GM18873 (cell line): Measurements from ENCODE around the gene INKA1.

Source experiments
- ATAC-seq: cut with Tn5 transposase; IDR thresholded peaks from one replicate; pipeline ENCODE4 v1.9.1; 2021; ENCODE audit warnings: mild to moderate bottlenecking, moderate library complexity, moderate number of reproducible peaks; ENCODE audit not compliant: unreplicated experiment, low FRiP score

INKA1 gene

DNA sequence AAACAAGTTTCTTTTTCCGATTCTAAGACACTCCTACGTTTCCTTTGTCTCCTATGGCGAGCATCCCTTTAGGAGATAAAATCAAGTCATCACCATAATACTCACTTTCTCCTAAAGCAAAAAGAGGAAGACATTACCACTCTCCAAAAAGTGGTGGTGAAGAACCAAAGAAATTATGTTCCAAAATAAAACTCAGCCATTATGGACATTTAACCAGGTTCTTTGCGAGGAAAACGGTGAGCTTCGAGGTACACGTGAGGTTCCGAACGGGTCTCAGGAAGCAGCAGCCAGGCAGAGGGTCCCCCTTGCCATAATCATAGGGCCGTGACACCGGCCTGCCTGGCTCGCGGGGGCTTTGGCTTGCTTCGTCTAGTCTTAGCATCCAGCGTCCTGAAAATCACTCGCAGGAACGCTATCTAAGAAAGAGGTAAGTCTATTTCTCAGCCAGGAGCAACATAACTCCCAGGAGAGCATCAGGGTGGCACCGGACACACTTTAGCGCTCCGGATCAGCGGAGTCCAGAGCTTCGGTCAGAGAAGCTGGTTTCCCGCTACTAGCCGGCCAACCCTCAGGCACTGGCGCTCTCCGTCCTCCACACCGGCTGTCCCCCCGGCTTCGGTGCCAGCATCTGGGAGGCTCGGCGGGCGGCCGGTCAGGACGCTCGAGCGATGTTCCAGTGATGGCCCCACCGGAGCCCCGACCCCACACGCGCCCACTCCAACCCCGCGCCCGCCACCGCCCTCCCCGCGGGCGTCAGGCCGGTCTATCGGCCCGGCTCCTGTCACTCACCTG, 17.3 kb upstream of the INKA1 start:
- ATAC-seq: peak; percentile 15

- ATAC-seq: peak; percentile 98
Measured at GRCh38 chr3:49786357-49787181, 16.5 kb upstream of the INKA1 start, which contains the start of gene IP6K1. Gene IP6K1, minus strand, starts transcription at chr3:49786542. Its CDS starts 38,502 bp downstream, at chr3:49748040.

- ATAC-seq: no peak
Measured at GRCh38 chr3:49787182-49787464, 15.9 kb upstream of the INKA1 start.

GRCh38 chr3:49787536-49787935, 15.5 kb upstream of the INKA1 start:
- no peak for ATAC-seq

- ATAC-seq: no peak
Measured at GRCh38 chr3:49788056-49788455, 15.0 kb upstream of the INKA1 start.

DNA sequence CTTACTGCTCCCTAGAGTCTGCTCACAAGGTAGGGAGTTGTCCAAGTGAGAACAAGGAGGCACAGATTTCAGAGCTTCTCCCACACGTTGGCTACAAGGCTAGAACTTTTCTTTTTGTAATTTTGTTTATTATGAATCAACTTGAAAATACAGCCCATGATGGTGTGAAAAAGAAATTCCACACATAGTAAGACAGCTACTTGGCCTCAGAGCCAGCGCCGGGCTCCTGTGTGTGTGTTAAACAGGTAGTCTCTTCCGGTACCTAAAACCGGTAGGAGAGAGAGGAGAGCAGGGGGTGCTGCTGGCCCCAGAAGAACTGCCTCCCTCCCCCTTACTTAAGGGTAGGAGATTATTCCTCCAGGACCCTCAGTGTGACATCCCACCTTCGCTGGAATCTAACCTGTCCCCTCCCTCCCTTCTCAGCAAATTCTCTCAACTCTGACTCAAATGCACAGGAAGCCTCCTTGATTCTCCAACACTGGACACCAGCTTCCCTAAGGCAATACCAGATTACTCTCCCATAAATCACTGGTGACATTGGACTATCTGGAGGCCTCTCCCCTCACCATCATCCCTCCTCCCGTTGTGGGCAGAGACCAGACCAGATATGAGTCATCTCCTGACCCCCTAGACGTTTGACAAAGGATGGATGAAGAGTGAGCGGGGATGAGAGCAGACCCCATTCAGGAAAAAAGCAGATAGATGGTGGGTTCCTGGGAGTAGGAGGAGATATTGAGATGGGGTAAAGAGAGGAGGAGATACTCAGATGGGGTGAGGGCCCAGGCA, 12.2 kb upstream of the INKA1 start:
- no peak for ATAC-seq

DNA sequence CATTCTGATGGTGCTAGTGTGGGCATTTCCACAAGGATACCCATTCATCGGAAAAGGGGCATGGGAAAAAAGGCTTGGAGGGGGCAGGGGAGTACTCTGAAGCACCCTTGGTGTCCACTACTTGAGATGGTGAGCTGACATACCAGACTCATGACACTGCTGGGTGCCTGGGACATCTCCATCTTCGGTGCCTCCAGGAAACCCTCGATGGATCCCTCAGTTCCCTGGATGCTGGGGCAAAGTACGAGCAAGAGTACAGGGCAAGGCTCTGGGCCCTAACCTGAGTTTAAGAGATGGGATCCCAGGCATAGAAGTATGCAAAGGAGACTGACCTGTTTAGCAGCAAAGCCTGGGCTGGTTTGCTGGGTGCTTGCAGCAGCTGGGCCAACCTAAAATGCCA, 11.5 kb upstream of the INKA1 start:
- ATAC-seq: no peak

- no peak for ATAC-seq
Measured at GRCh38 chr3:49792371-49793150, 10.5 kb upstream of the INKA1 start.

GRCh38 chr3:49793486-49794085, 9.5 kb upstream of the INKA1 start:
- no peak for ATAC-seq

DNA sequence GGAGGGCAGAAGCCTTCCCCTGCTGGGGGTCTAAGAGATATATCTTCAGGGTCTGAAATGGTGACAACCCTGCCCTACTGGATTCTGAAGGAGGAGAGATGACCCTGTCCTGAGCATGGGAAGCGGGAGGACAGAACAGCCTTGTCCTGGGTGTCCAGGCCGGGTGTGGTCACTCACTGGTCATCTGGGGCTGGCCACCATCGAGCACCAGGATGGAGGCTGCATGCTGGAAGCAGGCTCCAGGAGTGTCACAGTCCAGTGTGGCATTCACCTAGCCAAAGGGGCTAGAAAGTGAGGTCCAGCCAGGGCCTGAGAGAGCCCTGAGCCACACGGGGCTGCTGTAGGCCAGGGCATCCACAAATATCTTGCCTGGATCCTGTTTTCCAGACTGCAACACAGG, 8.6 kb upstream of the INKA1 start:
- ATAC-seq: no peak

DNA sequence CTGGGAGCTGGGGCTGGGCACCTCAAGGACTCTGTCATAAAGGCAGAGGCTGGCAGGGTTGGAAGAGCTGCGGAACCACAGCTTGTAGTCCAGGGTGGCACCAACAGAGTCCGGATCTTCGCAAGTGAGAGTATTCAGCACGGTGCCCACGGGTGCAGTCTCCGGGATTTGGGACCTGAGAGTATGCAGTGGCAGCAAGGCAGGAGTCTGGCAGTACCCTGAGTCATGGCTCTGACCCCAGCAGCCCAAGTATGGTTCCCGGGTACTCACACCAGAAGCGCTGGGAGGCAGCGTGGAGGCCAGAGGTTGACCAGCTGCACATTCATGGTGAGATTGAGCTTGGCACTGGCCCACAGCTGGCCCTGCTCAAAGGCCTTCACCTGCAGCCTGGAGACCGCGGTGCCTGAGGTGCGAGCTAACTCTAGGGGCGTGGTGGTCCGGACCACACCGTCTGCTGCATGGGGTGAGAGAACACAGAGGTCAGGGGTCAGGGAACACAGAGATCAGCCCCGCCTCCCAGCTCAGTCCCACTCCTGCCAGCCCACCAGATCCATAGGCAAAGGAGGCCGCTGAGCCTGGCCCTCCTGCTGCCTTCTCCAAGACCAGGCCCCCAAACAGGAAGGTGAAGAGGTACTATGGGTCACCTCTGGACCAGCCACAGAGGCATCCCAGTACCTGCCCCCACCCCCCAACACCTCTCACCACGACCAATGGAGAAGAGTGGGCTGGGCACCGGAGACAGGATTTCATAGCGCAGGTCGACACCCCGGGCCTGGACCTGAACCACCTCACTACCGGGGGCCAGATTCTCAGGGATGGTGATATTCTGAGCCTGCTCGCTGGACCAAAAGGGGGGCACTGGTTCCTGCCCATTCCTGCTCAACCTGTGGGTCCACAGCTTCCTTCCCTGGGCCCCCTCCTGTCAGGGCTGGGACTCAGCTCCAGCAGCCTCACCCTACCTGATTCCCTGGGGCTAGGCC, 7.8 kb upstream of the INKA1 start:
- ATAC-seq: no peak

- ATAC-seq: no peak
Measured at GRCh38 chr3:49799105-49799504, 4.0 kb upstream of the INKA1 start.

GRCh38 chr3:49799761-49800160, 3.3 kb upstream of the INKA1 start, which contains the start of gene CDHR4:
Gene CDHR4, minus strand, starts transcription at chr3:49799873. Its CDS starts 61 bp downstream, at chr3:49799812.
- no peak for ATAC-seq

DNA sequence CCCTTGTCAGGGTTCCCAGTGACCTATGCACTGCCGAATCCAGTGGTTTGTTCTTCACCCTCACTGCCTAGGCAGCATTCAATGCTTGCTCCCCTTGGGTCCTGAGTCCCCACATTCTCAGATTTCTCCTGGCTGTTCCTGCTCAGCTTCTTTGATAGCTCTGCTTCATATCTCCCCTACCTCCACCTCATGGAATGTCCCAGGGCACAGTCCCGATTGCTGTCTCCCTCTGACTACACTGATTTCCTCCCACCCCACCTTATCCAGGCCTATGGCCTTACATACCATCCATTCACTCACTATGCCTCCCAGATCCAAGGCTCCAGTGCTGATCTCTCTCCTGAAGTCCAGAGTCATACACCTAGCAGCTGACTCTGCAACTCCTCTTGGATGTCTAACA, 1.9 kb upstream of the INKA1 start:
- no peak for ATAC-seq

GRCh38 chr3:49803465-49804140, 542 bp downstream of the INKA1 start:
- ATAC-seq: peak; percentile 18

- ATAC-seq: no peak
Measured at GRCh38 chr3:49804141-49805041, 1.3 kb downstream of the INKA1 start.

GRCh38 chr3:49805367-49805782, 2.3 kb downstream of the INKA1 start:
- no peak for ATAC-seq
